Gastrocnemius medialis (tissue), 4 donors: ENCODE data around the gene SLC5A12.

ENCODE experiments used
- CTCF ChIP-seq, 5 experiments: fragments of 450-650 bp in 3 of 5; fragments of 200-600 bp in 2 of 5; sonication (generic) in 2 of 5; IDR thresholded peaks in 4 of 5; conservative IDR thresholded peaks in 1 of 5; 1 replicate in 4 of 5; 2 replicates in 1 of 5; pipeline ENCODE4 v1.5.1; 2016 to 2019; ENCODE audit warnings: antibody characterized with exemption in 5 of 5, mild to moderate bottlenecking in 3 of 5, moderate library complexity in 3 of 5
- POLR2A ChIP-seq, 2 donors: fragments of 450-650 bp; IDR thresholded peaks; one replicate each; pipeline ENCODE4 v1.6.1; 2017; ENCODE audit warnings: antibody characterized with exemption in 2 of 2, mild to moderate bottlenecking in 2 of 2, moderate library complexity in 2 of 2

- TF ChIP-seq POLR2A (IDR thresholded peaks at IDR 0.05) (no peak), CTCF (IDR thresholded peaks at IDR 0.05 in 4 of 5, conservative IDR thresholded peaks at IDR 0.05 in 1 of 5) (no peak)
Observed at GRCh38 chr11:26655287-26655686, 66.6 kb downstream of the SLC5A12 start.
